Mammary epithelial cell (primary cell): ENCODE data around the gene RAB7A.

Source experiments
- CTCF ChIP-seq, 2 donors: IDR thresholded peaks in 1 of 2; conservative IDR thresholded peaks in 1 of 2; 2 replicates each; pipeline ENCODE4 v1.5.1; 2011 to 2012; ENCODE audit warnings: inconsistent platforms in 2 of 2, low read length in 2 of 2, mild to moderate bottlenecking in 2 of 2, control low read depth in 1 of 2, low read depth in 1 of 2; ENCODE audit not compliant: insufficient read depth in 1 of 2; ENCODE audit errors: extremely low read depth in 1 of 2
- EZH2 ChIP-seq: IDR thresholded peaks from 2 replicates; pipeline ENCODE4 v1.6.1; 2012; ENCODE audit warnings: low read length, inconsistent platforms, borderline replicate concordance

GRCh38 chr3:128727485-128727884 lies 1.5 kb downstream of the RAB7A start:
- TF ChIP-seq EZH2 (no peak), CTCF (conservative IDR thresholded peaks at IDR 0.05 in 1 of 2, IDR thresholded peaks at IDR 0.05 in 1 of 2; ENCODE audit: extremely low read depth in 1 of 2, insufficient read depth in 1 of 2, low read depth in 1 of 2, low read length in 2 of 2) (no peak)
